Measurements from ENCODE around the gene ZNF236. TPM values are rescaled to one million over a fixed set of nuclear protein-coding genes. Genes with fewer than 3 reads are reported as not detected.

ZNF236 gene
- total RNA-seq, 1 donor from 2014 or later: 17.2 TPM

DNA sequence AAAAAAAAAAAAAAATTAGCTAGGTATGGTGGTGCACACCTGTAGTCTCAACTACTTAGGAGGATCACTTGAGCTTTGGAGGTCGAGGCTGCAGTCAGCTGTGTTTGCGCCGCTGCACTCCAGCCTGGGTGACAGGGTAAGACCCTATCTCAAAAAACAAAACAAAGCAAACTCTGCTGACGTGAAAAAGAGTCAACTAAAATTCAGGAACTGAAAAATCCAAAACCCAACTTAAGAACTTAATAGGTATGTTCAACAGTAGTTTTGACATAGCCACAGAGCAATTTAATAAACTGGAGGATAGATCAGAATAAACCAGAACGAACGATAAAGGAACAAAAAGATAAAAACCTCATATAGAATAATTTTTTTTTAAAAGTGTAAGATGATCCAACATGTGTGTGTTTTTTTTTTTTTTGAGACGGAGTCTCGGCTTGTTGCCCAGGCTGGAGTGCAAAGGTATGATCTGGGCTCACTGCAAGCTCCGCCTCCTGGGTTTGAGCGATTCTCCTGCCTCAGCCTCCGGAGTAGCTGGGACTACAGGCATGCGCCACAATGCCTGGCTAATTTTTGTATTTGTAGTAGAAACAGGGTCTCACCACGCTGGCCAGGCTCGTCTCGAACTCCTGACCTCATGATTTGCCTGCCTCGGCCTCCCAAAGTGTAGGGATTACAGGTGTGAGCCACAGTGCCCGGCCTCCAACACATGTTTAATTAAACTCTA, 4.3 kb upstream of the ZNF236 start:
- Histone ChIP-seq H3K9me3 (ENCODE audit: control insufficient read depth in 3 of 3, low read length in 3 of 3) (no peaks in the 10 kb centered on the region), H3K27me3 (ENCODE audit: control insufficient read depth in 3 of 3, insufficient read depth in 3 of 3, low read length in 3 of 3) (no peaks in the 10 kb centered on the region), H3K36me3 (ENCODE audit: control insufficient read depth in 3 of 3, insufficient read depth in 3 of 3, low read length in 3 of 3) (peaks cover 0 to 4% (median 2%) of the 10 kb centered on the region in 3 donors), H3K4me3 (ENCODE audit: low read length in 3 of 3) (no peak overlapping the region), H3K4me1 (ENCODE audit: control insufficient read depth in 3 of 3, insufficient read depth in 3 of 3, low read length in 3 of 3) (peaks cover 10 to 14% (median 10%) of the 10 kb centered on the region in 3 donors), H3K27ac (ENCODE audit: low read depth, low read length) (no peak overlapping the region), H3K9ac (ENCODE audit: low read depth in 1 of 3, low read length in 3 of 3) (no peak overlapping the region)

DNA sequence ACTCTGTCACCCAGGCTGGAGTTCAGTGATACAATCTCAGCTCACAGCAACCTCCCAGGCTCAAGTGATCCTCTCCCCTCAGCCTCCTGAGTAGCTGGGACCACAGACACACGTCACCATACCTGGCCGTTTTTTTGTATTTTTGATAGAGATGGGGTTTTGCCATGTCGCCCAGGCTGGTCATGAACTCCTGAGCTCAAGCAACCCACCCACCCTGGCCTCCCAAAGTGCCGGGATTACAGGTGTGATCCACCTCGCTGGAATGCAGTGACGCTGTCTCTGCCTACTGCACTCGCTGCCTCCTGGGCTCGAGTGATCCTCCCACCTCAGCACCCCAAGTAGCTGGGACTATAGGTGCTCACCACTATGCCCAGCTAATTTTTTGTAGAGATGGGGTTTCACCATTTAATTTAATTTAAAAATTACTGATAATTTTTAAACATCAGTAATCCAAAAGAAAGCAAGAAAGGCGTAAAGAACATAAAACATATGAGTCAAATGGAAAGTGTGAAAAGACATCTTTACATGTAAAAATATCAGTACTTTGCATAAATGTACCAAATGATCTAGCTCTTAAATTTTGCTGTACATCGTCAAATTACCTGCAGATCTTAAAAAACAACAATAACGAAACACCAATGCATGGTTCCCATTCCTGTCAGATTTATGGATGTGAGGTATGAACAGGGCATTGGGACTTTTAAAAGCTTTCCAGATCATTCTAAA, 2.8 kb upstream of the ZNF236 start:
- Histone ChIP-seq H3K36me3 (ENCODE audit: control insufficient read depth in 3 of 3, insufficient read depth in 3 of 3, low read length in 3 of 3) (peaks cover 0 to 4% (median 2%) of the 10 kb centered on the region in 3 donors), H3K9ac (ENCODE audit: low read depth in 1 of 3, low read length in 3 of 3) (no peak overlapping the region), H3K9me3 (ENCODE audit: control insufficient read depth in 3 of 3, low read length in 3 of 3) (no peaks in the 10 kb centered on the region), H3K27ac (ENCODE audit: low read depth, low read length) (no peak overlapping the region), H3K4me3 (ENCODE audit: low read length in 3 of 3) (no peak overlapping the region), H3K4me1 (ENCODE audit: control insufficient read depth in 3 of 3, insufficient read depth in 3 of 3, low read length in 3 of 3) (peaks cover 15 to 21% (median 21%) of the 10 kb centered on the region in 3 donors), H3K27me3 (ENCODE audit: control insufficient read depth in 3 of 3, insufficient read depth in 3 of 3, low read length in 3 of 3) (no peaks in the 10 kb centered on the region)

DNA sequence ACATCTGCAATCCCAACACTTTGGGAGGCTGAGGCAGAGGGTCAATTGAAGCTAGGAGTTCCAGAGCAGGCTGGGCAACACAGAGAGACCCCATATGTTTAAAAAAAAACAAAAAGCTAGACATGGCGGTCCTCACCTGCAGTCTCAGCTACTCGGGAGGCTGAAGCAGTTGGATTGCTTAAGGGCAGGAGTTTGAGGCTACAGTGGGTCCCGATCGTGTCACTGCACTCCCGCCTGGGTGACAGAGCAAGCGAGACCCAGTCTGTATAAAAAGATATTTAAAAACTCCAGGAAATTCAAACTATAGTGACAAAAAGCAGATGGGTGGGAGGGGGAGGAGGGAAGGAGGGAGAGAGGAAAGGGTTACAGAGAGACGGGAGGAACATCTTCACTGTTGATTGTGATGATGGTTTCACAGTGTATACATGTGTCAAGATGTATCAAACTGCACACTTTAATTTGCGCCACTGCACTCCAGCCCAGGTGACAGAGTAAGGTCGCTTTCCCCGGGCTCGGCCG, 942 bp upstream of the ZNF236 start:
- H3K9ac ChIP-seq (ENCODE audit: low read depth in 1 of 3, low read length in 3 of 3): peak overlapping the region; percentile 72 to 98 (median 98)
- peak overlapping the region; percentile 69 for H3K27ac ChIP-seq (ENCODE audit: low read depth, low read length)
- no peaks in the 10 kb centered on the region for H3K9me3 ChIP-seq (ENCODE audit: control insufficient read depth in 3 of 3, low read length in 3 of 3)
- H3K27me3 ChIP-seq (ENCODE audit: control insufficient read depth in 3 of 3, insufficient read depth in 3 of 3, low read length in 3 of 3): no peaks in the 10 kb centered on the region
- peaks cover 0 to 2% (median 0%) of the 10 kb centered on the region in 3 donors for H3K36me3 ChIP-seq (ENCODE audit: control insufficient read depth in 3 of 3, insufficient read depth in 3 of 3, low read length in 3 of 3)
- peak overlapping the region; percentile 73 to 97 (median 93) for H3K4me3 ChIP-seq (ENCODE audit: low read length in 3 of 3)
- peaks cover 15 to 21% (median 21%) of the 10 kb centered on the region in 3 donors for H3K4me1 ChIP-seq (ENCODE audit: control insufficient read depth in 3 of 3, insufficient read depth in 3 of 3, low read length in 3 of 3)

DNA sequence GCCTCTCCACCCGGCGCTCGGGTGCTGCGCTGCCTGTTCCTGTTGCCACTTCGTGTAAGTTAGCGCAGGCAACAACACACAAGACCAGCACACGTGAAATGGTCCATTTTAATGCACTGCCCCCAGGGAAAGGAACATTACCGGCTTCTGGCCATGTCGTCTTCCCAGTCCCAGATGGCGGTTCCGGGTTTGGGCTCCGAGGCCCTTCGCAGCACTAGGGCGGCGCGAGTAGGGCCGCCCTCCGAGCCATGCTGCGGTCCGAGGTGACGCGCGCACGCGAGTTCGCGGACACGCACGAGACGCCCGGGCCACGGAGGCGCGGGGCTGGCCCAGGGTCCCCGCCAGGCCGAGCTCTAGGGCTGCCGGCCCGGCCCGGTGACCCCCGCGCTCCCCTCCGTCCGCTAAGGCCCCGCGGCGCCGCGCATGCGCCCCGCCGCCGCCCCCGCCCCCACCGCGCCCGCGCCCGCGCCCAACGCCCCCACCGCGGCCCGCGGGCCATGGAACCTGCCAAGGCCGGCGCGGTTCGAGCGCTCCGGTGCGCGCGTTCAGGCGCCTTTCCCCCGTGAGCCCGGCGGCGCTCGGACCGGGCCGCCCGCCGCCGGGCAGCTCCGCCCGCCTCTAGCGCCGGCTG, 367 bp upstream of the ZNF236 start:
- Histone ChIP-seq H3K4me1 (ENCODE audit: control insufficient read depth in 3 of 3, insufficient read depth in 3 of 3, low read length in 3 of 3) (peaks cover 15 to 21% (median 21%) of the 10 kb centered on the region in 3 donors), H3K27me3 (ENCODE audit: control insufficient read depth in 3 of 3, insufficient read depth in 3 of 3, low read length in 3 of 3) (no peaks in the 10 kb centered on the region)

DNA sequence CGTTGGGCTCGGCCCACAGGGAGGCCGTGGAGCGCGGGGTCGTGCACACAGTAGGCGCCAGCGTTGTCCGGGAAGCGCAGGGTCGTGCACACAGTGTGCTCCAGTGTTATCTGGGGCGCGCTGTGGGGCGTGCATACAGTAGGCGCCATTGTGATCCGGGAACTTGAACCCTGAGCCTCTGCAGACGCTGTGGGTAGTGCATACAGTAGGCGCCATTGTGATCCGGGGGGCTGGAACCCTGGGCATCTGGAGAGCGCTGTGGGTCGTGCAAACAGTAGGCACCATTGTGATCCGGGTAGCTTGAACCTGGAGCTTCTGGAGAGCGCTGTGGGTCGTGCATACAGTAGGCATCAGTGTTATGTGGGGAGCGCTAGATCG, 793 bp downstream of the ZNF236 start:
- peak overlapping the region; percentile 42 for H3K27ac ChIP-seq (ENCODE audit: low read depth, low read length)
- H3K4me1 ChIP-seq (ENCODE audit: control insufficient read depth in 3 of 3, insufficient read depth in 3 of 3, low read length in 3 of 3): peaks cover 15 to 21% (median 21%) of the 10 kb centered on the region in 3 donors
- no peaks in the 10 kb centered on the region for H3K27me3 ChIP-seq (ENCODE audit: control insufficient read depth in 3 of 3, insufficient read depth in 3 of 3, low read length in 3 of 3)
- H3K4me3 ChIP-seq (ENCODE audit: low read length in 3 of 3): peak overlapping the region; percentile 82 to 89 (median 87)
- peaks cover 0 to 2% (median 0%) of the 10 kb centered on the region in 3 donors for H3K36me3 ChIP-seq (ENCODE audit: control insufficient read depth in 3 of 3, insufficient read depth in 3 of 3, low read length in 3 of 3)
- H3K9ac ChIP-seq (ENCODE audit: low read depth in 1 of 3, low read length in 3 of 3): peak overlapping the region; percentile 73 to 96 (median 90)
- H3K9me3 ChIP-seq (ENCODE audit: control insufficient read depth in 3 of 3, low read length in 3 of 3): no peaks in the 10 kb centered on the region

More for the DNA sequence above, 367 bp upstream of the ZNF236 start:
- Histone ChIP-seq H3K9ac (ENCODE audit: low read depth in 1 of 3, low read length in 3 of 3) (peak overlapping the region; percentile 72 to 98 (median 98)), H3K4me3 (ENCODE audit: low read length in 3 of 3) (peak overlapping the region; percentile 73 to 97 (median 93)), H3K36me3 (ENCODE audit: control insufficient read depth in 3 of 3, insufficient read depth in 3 of 3, low read length in 3 of 3) (peaks cover 0 to 2% (median 0%) of the 10 kb centered on the region in 3 donors), H3K9me3 (ENCODE audit: control insufficient read depth in 3 of 3, low read length in 3 of 3) (no peaks in the 10 kb centered on the region), H3K27ac (ENCODE audit: low read depth, low read length) (peak overlapping the region; percentile 69)

DNA sequence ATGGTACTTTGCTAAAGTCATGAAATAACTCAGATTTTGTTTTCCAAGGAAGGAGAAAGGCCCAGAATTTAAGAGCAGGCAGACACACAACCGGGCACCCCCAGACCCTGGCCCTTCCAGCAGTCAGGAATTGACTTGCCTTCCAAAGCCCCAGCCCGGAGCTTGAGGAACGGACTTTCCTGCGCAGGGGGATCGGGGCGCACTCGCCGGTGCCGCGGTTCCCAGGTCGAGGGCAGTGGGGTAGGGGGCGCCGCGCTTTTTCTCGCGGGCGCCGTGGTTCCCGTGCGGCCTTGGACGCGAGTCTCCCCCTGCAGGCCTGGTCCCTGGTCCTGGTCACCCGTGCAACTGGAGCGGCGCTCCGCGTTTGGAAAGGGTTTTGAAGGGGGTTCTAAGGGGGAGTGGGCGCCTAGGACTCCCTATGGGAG, 1.2 kb downstream of the ZNF236 start:
- Histone ChIP-seq H3K9ac (ENCODE audit: low read depth in 1 of 3, low read length in 3 of 3) (peak overlapping the region; percentile 73 to 96 (median 90)), H3K27me3 (ENCODE audit: control insufficient read depth in 3 of 3, insufficient read depth in 3 of 3, low read length in 3 of 3) (no peaks in the 10 kb centered on the region), H3K9me3 (ENCODE audit: control insufficient read depth in 3 of 3, low read length in 3 of 3) (no peaks in the 10 kb centered on the region), H3K36me3 (ENCODE audit: control insufficient read depth in 3 of 3, insufficient read depth in 3 of 3, low read length in 3 of 3) (peaks cover 0 to 2% (median 0%) of the 10 kb centered on the region in 3 donors), H3K4me1 (ENCODE audit: control insufficient read depth in 3 of 3, insufficient read depth in 3 of 3, low read length in 3 of 3) (peaks cover 15 to 21% (median 21%) of the 10 kb centered on the region in 3 donors), H3K27ac (ENCODE audit: low read depth, low read length) (peak overlapping the region; percentile 42), H3K4me3 (ENCODE audit: low read length in 3 of 3) (peak overlapping the region; percentile 82 to 89 (median 87))

DNA sequence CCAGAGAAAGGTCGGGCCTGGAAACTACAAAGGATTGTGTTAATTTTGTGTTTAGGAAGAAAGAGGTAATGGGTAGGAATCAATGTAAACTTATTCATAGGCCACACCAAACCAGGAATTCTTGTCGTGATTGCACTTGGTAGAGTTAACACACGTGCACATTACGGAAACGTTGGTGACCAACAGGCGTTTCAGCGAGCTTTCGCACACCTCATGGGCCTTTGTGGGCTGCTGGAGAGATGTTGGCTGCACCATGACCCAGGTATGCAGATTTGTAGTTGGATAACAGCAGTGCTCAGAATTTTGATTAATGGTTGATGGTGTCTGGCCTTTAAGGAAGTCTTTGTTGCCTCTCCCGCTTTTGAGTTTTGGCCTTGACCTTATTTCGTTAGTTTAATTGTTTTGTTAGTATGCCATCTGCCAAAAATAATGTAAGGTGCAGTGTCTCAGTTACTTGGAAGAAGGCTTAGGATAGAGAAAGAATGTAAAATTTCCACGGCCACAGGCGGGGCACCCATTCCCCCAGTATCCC, 1.9 kb downstream of the ZNF236 start:
- H3K27me3 ChIP-seq (ENCODE audit: control insufficient read depth in 3 of 3, insufficient read depth in 3 of 3, low read length in 3 of 3): no peaks in the 10 kb centered on the region
- no peak overlapping the region for H3K9ac ChIP-seq (ENCODE audit: low read depth in 1 of 3, low read length in 3 of 3)
- H3K4me3 ChIP-seq (ENCODE audit: low read length in 3 of 3): peak overlapping the region in 1 of 3 donors; percentile 14
- H3K27ac ChIP-seq (ENCODE audit: low read depth, low read length): no peak overlapping the region
- H3K4me1 ChIP-seq (ENCODE audit: control insufficient read depth in 3 of 3, insufficient read depth in 3 of 3, low read length in 3 of 3): peaks cover 15 to 21% (median 21%) of the 10 kb centered on the region in 3 donors
- H3K36me3 ChIP-seq (ENCODE audit: control insufficient read depth in 3 of 3, insufficient read depth in 3 of 3, low read length in 3 of 3): peaks cover 0 to 2% (median 0%) of the 10 kb centered on the region in 3 donors
- H3K9me3 ChIP-seq (ENCODE audit: control insufficient read depth in 3 of 3, low read length in 3 of 3): no peaks in the 10 kb centered on the region

DNA sequence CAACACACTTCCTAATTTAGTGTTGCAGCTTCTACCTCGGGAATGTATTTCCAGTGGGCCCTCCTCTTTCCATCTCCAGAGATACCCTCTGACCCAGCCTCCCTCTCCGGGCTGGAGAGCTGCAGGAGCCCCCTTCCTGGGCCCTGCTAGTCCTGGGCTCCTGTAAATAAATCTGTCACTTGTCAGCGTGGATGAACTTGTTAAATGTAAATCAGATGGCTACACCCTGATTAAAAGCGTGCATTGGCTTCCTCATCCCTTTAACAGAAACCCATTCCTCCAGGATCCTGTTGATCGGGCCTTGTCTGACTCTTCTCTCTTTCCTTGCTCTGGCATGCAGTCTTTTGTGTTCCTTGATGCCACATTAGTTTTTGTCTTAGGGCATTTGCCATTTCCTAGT, 2.4 kb downstream of the ZNF236 start:
- Histone ChIP-seq H3K27me3 (ENCODE audit: control insufficient read depth in 3 of 3, insufficient read depth in 3 of 3, low read length in 3 of 3) (no peaks in the 10 kb centered on the region), H3K36me3 (ENCODE audit: control insufficient read depth in 3 of 3, insufficient read depth in 3 of 3, low read length in 3 of 3) (peaks cover 0 to 2% (median 0%) of the 10 kb centered on the region in 3 donors), H3K4me3 (ENCODE audit: low read length in 3 of 3) (no peak overlapping the region), H3K27ac (ENCODE audit: low read depth, low read length) (no peak overlapping the region), H3K4me1 (ENCODE audit: control insufficient read depth in 3 of 3, insufficient read depth in 3 of 3, low read length in 3 of 3) (peaks cover 15 to 21% (median 21%) of the 10 kb centered on the region in 3 donors), H3K9ac (ENCODE audit: low read depth in 1 of 3, low read length in 3 of 3) (no peak overlapping the region), H3K9me3 (ENCODE audit: control insufficient read depth in 3 of 3, low read length in 3 of 3) (no peaks in the 10 kb centered on the region)

All from skeletal muscle tissue (tissue), 4 donors.